Adipocyte (in vitro differentiated cells): ENCODE results near the gene NACC1.

ENCODE experiments used
- DNase-seq: peaks from one replicate; pipeline ENCODE4 v3.0.0-alpha.2; 2015; ENCODE audit warnings: low read depth
- H3K27me3 ChIP-seq: replicated peaks from 2 replicates; pipeline ENCODE4 v1.7.0; 2013; ENCODE audit warnings: mild to moderate bottlenecking, low read length, moderate library complexity; ENCODE audit not compliant: control insufficient read depth, insufficient read depth
- H3K36me3 ChIP-seq: 2 replicates; pipeline ENCODE4 v1.7.0; 2013; ENCODE audit warnings: low read length, mild to moderate bottlenecking, moderate library complexity; ENCODE audit not compliant: control insufficient read depth, insufficient read depth, severe bottlenecking
- H3K4me1 ChIP-seq: 2 replicates; pipeline ENCODE4 v1.7.0; 2013; ENCODE audit warnings: mild to moderate bottlenecking, low read length, moderate library complexity; ENCODE audit not compliant: control insufficient read depth, insufficient read depth
- H3K4me3 ChIP-seq: 2 replicates; pipeline ENCODE4 v1.7.0; 2013; ENCODE audit warnings: mild to moderate bottlenecking, low read length, moderate library complexity
- H3K9ac ChIP-seq: 2 replicates; pipeline ENCODE4 v1.7.0; 2013; ENCODE audit warnings: mild to moderate bottlenecking, low read length, moderate library complexity
- H3K9me3 ChIP-seq: 2 replicates; pipeline ENCODE4 v1.7.0; 2013; ENCODE audit warnings: mild to moderate bottlenecking, low read length, moderate library complexity; ENCODE audit not compliant: control insufficient read depth

NACC1 gene

DNA sequence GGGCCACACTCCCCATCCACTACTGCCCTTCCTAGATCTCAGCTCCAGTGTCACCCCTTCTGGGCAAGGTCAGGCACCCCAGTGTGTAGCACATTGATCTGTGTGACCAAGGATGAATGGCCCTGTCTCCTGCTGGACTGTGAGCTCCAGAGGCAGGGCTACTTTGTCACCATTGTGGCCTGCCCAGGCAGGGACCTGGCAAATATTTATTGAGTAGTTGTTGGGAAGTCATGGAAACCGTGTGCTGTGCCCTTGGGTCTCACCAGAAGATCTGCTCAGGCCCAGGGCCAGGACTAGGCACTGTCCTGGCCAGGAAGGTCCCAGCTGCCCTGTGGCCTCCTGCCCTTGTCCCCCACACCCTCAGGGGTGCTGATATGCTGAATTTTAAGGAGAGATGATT lies 10.5 kb downstream of the NACC1 start:
- Histone ChIP-seq H3K27me3 (no peaks in the 10 kb centered on the region), H3K9ac (no peak overlapping the region), H3K4me1 (peaks cover 7% of the 10 kb centered on the region), H3K4me3 (no peak overlapping the region), H3K9me3 (no peaks in the 10 kb centered on the region), H3K36me3 (peaks cover 3% of the 10 kb centered on the region)
- DNase-seq: no peak

- H3K4me3 ChIP-seq: no peak overlapping the region
- H3K9me3 ChIP-seq: no peaks in the 10 kb centered on the region
- DNase-seq: no peak
- peaks cover 7% of the 10 kb centered on the region for H3K4me1 ChIP-seq
- H3K27me3 ChIP-seq: no peaks in the 10 kb centered on the region
- peaks cover 3% of the 10 kb centered on the region for H3K36me3 ChIP-seq
- no peak overlapping the region for H3K9ac ChIP-seq
These were observed 11.3 kb downstream of the NACC1 start for GRCh38 chr19:13129384-13129783.

DNA sequence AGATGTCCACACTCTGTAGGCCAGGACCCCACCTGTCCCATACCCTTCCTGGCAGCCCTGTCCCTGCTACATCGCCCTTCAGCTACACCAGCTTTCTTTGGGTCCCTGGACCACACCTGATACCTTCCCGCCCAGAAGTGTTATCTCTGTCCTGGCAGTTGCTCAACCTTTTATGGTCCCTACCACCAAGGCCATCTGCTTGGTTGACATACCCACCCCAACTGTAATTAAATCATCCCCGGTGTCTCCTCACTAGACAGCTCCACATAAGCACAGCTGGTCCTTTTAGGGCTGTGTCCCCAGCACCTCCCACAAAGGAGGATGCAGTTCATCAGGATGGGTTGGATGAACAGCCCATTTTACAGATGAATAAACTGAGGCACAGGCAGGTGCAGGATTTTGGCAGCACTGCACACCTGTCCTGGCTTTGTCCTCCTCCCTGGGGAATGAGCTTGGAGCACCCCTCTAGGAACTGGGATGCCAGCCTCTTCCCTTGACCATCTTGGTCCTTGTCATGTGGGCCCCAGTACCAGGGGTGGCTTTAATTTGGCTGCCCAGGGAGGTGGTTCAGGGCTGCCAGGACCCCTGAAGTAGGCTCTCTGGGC lies 12.9 kb downstream of the NACC1 start:
- H3K4me3 ChIP-seq: no peak overlapping the region
- peaks cover 14% of the 10 kb centered on the region for H3K36me3 ChIP-seq
- H3K4me1 ChIP-seq: peaks cover 9% of the 10 kb centered on the region
- no peaks in the 10 kb centered on the region for H3K9me3 ChIP-seq
- H3K27me3 ChIP-seq: no peaks in the 10 kb centered on the region
- DNase-seq: no peak
- H3K9ac ChIP-seq: no peak overlapping the region

DNA sequence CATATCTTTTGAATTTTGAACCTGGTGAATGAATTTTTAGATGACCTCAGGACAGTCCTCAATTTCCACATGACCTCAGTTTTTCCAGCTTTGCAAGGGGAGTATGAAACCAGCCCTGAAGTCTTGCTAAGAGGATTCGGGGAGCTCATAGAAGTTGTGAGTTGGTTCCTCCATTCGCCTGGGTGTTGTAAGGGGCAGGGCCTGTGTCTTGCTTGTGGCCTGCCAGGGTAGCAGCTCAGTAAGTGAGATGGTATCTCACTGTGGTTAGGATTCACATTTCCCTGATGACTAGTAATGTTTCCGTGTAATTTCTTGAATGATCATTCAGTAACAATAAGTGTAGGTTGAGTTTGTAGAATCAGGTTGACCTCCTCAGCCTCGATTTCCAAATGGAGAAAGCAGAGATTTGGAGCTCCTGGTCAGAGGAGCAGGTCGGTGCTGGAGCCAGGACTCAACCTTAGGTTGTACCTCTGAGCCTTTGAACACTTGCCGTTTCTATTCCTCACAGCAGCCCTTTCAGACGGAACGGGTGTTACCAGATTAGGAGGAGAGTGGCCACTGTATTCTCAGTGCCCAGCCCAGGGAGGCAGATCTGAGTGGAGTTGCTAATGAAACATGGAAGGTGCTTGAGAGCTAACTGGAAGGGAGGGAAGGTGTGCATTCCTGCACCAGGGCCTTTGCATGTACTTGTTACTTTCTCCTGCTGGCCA lies 14.6 kb downstream of the NACC1 start:
- DNase-seq: peak; percentile 66

GRCh38 chr19:13133241-13133870 lies 15.3 kb downstream of the NACC1 start:
- H3K27me3 ChIP-seq: no peaks in the 10 kb centered on the region
- peaks cover 9% of the 10 kb centered on the region for H3K4me1 ChIP-seq
- no peak for DNase-seq
- H3K9ac ChIP-seq: no peak overlapping the region
- H3K4me3 ChIP-seq: no peak overlapping the region
- H3K36me3 ChIP-seq: peaks cover 37% of the 10 kb centered on the region
- no peaks in the 10 kb centered on the region for H3K9me3 ChIP-seq

More for the DNA sequence above, 14.6 kb downstream of the NACC1 start:
- Histone ChIP-seq H3K4me3 (no peak overlapping the region), H3K9ac (no peak overlapping the region), H3K4me1 (peaks cover 9% of the 10 kb centered on the region), H3K9me3 (no peaks in the 10 kb centered on the region), H3K27me3 (no peaks in the 10 kb centered on the region), H3K36me3 (peaks cover 30% of the 10 kb centered on the region)

- Histone ChIP-seq H3K9me3 (no peaks in the 10 kb centered on the region), H3K4me3 (no peak overlapping the region), H3K9ac (no peak overlapping the region), H3K27me3 (no peaks in the 10 kb centered on the region), H3K4me1 (peaks cover 9% of the 10 kb centered on the region), H3K36me3 (peaks cover 44% of the 10 kb centered on the region)
- no peak for DNase-seq
These were observed 16.6 kb downstream of the NACC1 start for GRCh38 chr19:13134626-13135025.

GRCh38 chr19:13135068-13136062 lies 17.3 kb downstream of the NACC1 start:
- Histone ChIP-seq H3K4me1 (peaks cover 9% of the 10 kb centered on the region), H3K27me3 (no peaks in the 10 kb centered on the region), H3K36me3 (peaks cover 44% of the 10 kb centered on the region), H3K9ac (no peak overlapping the region), H3K4me3 (no peak overlapping the region), H3K9me3 (no peaks in the 10 kb centered on the region)
- DNase-seq: no peak

DNA sequence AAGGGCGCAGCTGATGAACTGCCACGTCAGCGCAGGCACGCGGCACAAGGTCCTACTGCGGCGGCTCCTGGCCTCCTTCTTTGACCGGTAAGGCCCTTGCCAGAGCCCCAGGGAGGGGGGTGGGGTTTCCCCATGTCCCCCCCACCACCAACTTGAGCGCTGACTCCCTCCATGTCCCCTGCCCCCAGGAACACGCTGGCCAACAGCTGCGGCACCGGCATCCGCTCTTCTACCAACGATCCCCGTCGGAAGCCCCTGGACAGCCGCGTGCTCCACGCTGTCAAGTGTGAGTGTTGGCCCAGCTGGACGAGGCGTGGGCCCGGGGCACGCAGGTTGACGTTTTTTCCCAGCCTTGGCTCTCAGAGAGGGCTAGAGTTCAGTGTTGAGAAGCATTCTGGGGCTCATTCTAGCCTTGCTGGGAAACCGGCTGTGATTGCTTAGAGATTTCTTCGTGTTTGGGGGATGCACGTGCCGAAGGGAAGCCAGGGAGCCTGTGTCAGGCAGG lies 19.3 kb downstream of the NACC1 start:
- H3K4me1 ChIP-seq: peaks cover 9% of the 10 kb centered on the region
- H3K36me3 ChIP-seq: peaks cover 44% of the 10 kb centered on the region
- no peaks in the 10 kb centered on the region for H3K9me3 ChIP-seq
- H3K4me3 ChIP-seq: no peak overlapping the region
- no peaks in the 10 kb centered on the region for H3K27me3 ChIP-seq
- DNase-seq: no peak
- no peak overlapping the region for H3K9ac ChIP-seq

- H3K9me3 ChIP-seq: no peaks in the 10 kb centered on the region
- H3K4me3 ChIP-seq: no peak overlapping the region
- peaks cover 44% of the 10 kb centered on the region for H3K36me3 ChIP-seq
- no peaks in the 10 kb centered on the region for H3K27me3 ChIP-seq
- no peak overlapping the region for H3K9ac ChIP-seq
- no peak for DNase-seq
- peaks cover 8% of the 10 kb centered on the region for H3K4me1 ChIP-seq
These were observed 20.3 kb downstream of the NACC1 start for GRCh38 chr19:13138171-13138915.

DNA sequence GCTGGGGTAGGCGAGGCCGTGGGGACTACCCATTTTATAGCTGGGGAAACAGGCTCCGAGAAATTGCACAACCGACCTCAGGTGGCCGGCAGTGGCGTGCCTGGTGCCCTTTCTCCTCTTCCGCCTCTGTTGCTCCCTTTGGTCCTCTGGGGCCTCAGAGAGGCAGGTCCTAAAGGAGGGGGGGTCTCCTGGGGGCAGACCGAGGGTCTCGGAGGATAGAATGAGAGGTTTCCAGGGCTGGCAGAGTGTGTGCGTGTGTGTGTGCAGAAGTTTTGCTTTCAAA lies 20.8 kb downstream of the NACC1 start:
- no peak for DNase-seq
- Histone ChIP-seq H3K9ac (no peak overlapping the region), H3K9me3 (no peaks in the 10 kb centered on the region), H3K36me3 (peaks cover 44% of the 10 kb centered on the region), H3K27me3 (no peaks in the 10 kb centered on the region), H3K4me1 (peaks cover 14% of the 10 kb centered on the region), H3K4me3 (no peak overlapping the region)
